ENCODE measurements around the gene GREB1. TPM values are rescaled to one million over a fixed set of nuclear protein-coding genes. Genes with fewer than 3 reads are reported as not detected.

GREB1 gene
- total RNA-seq, 1 donor from 2014 or later: 0.25 TPM

- no peak for DNase-seq (ENCODE audit: low read depth)
Measured at GRCh38 chr2:11611251-11611650, 77.4 kb downstream of the GREB1 start.

DNA sequence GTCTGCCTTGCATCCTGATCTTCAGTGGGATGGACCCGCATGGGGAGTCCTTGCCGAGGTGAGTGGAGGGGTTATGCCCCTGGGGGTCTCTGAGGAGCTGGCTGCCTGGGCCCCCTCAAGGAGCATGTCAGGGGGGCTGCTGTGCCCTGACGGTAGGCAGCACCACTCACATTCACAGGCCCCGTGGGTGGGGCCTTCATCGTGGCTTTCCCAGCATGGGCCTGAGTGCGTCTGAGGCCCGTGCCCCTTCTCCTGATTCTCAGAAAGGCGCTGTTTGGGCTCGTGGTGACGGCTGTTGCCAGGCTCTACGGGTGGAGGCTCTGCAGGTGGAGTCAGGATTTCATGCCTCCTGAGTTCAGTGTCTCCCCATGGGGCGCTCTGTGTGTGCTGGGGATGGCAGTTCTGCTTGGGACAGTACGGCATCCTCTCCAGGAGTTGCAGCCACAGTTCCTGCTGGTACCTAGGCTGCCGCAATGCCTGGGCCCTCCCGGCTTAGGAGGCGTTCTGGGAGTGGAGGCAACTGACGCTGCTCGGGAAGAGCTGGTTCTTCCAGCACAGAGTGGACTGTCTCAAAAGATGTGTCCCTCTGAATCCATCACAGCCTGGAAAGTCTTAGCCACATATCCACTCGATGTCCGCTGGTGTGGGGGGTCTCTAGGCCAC is 78.8 kb downstream of the GREB1 start:
- no peak for DNase-seq (ENCODE audit: low read depth)

DNA sequence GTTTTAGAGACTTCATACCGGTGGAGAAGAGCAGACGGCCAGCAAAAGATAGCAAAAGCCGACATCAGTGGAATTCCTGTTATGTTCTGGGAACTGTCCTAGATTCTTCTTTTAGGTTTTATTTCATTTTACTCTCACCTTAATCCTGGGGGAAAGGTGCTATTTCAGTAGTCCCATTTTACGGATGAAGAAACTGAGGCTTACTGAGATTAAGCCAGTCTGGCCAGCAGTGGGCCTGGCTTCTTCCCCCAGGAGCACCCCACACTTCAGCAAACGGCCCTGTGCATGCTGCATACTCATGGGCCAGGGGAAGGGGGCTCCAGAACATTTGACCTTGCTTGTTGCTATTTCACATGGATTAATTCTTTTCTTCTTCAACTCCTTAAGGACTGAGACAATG is 79.5 kb downstream of the GREB1 start:
- DNase-seq (ENCODE audit: low read depth): no peak

DNA sequence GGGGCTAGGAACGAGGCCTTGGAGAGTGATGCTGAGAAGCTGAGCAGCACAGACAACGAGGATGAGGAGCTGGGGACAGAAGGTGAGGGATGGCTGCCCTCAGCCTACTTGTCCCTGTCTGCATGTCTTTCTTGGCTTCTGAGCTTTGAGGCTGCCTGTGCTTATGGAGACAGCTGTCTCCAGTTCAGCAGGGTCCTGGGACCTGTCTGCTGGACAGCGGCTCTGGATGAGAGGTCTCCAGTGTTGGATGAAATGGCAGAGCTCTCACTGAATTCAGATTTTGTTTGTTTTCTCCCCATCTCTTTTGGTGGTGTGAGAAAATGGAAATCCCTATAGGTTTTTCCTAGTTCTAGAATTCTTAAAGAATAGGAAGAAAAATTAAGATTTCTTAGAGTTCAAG is 81.4 kb downstream of the GREB1 start:
- no peak for DNase-seq (ENCODE audit: low read depth)

DNA sequence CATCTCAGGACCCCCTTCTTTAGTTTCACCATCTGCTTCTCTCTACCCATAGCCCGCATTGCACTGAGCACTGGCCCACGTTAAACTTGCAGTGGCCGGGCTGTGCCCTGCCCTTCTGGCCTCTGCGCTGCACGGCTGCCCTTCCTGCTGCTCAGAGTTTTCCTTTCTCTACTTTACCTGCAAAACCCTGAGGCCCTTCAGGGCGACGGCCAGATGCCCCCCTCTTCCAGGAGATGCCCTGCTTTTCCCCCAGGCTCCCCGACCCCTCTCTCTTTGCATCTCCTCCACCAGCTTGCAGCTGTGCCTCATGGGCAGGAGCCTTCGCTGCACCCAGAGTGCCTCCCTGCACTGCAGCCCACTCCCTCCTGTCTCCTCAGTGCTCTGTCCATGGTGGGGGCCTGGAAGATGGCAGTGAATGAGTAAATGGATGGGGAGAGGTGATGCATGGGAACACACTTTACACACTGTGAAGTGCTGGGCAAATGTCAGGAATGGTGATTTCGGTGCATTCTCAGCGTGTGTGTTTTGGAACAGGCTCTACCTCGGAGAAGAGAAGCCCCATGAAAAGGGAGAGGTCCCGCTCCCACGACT is 82.3 kb downstream of the GREB1 start:
- DNase-seq (ENCODE audit: low read depth): no peak

- DNase-seq (ENCODE audit: low read depth): no peak
Measured at GRCh38 chr2:11616851-11617415, 83.1 kb downstream of the GREB1 start.

DNA sequence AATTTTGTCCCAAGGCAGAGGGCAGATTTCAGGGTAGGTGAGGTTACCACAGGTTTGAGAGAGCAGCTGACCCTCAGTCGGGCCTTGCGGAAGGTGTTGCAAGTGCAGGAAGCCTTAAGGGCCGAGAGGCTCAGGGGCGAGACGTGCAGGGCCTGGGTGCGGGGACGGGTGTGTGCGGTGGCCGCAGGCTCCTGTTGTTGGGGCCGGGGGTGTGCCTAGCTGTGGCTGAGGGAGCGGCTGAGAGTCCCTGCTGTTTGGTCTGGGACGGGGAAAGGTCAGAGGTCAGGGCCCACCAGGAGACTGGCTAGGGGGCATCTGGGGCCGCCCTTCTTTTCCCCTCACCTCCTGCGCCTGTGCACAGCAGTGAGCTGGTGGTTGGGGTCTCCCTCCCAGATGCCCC is 83.7 kb downstream of the GREB1 start:
- no peak for DNase-seq (ENCODE audit: low read depth)

DNA sequence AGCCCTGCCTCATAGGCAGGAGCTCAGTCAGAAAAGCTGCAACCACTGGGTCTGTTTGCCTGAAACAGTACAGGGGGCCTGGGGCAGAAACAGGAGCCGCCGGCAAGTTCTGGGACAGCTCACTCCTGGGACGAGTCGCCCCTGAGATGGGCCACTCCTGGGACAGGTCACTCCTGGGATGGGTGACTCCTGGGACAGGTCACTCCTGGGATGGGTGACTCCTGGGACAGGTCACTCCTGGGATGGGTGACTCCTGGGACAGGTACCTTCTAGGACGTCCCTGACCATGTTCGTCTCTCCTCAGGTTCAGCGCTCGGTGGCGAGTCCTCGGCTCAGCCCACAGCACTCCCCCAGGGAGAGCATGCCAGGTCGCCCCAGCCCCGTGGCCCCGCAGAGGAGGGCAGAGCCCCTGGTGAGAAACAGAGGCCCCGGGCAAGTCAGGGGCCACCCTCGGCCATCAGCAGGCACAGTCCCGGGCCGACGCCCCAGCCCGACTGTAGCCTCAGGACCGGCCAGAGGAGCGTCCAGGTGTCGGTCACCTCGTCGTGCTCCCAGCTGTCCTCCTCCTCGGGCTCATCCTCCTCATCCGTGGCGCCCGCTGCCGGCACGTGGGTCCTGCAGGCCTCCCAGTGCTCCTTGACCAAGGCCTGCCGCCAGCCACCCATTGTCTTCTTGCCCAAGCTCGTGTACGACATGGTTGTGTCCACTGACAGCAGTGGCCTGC is 84.3 kb downstream of the GREB1 start:
- no peak for DNase-seq (ENCODE audit: low read depth)

- no peak for DNase-seq (ENCODE audit: low read depth)
Measured at GRCh38 chr2:11618708-11619062, 84.8 kb downstream of the GREB1 start.

DNA sequence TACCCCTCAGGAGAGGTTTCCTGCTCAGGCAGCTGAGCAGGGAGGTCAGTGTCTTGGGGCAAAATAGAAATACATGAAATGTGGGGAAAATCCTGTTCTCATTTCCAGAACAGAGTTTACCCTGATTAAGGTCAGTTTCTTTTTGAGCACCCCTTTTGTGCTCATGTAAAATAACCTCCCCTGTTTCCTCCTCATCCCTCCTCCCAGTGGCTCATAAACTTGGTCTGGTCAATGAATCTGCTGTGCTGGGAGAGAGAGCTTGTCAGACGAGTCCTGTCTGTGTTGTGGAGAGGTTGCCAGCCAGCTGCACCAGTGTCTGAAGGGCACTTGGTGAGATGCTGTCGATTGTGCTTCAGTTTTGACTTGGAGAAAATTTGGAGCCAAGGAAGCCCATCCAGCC is 87.6 kb downstream of the GREB1 start:
- no peak for DNase-seq (ENCODE audit: low read depth)

- DNase-seq (ENCODE audit: low read depth): no peak
Measured at GRCh38 chr2:11622611-11623010, 88.8 kb downstream of the GREB1 start.

GRCh38 chr2:11624893-11625292 is 91.0 kb downstream of the GREB1 start:
- no peak for DNase-seq (ENCODE audit: low read depth)

DNA sequence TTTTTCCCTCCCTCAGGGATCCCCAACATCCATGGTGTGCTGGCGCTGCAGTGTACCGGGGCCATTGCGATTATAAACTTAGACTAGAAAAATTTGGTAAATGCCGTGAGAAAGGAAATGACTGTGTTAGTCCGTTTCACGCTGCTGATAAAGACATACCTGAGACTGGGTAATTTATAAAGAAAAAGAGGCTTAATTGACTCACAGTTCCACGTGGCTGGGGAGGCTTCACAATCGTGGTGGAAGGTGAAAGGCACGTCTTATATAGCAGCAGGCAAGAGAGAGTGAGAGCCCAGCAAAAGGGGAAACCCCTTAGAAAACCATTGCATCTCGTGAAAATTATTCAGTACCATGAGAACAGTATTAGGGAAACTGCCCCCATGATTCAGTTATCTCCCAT is 91.8 kb downstream of the GREB1 start:
- DNase-seq (ENCODE audit: low read depth): no peak

DNA sequence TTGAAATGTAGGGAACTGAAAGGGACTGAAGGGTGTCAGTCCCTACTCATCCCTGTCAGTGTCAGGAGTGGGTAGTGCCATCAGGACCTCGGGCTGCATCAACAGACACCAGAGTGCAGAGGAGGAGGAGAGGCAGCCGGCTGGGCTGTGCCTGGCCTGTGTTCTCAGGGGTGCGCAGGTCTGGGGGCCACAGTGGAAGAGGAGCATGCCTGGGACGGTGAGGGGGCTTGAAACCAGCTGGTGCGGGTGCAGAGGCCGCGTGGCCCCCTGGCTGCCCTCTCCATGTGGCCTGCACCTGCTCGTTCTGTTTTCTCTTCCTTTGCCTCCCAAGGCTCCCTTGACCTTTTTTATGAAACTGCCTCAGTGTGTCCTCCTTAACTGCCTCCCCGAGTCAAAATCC is 94.8 kb downstream of the GREB1 start:
- no peak for DNase-seq (ENCODE audit: low read depth)

- no peak for DNase-seq (ENCODE audit: low read depth)
Measured at GRCh38 chr2:11629215-11629614, 95.4 kb downstream of the GREB1 start.

- no peak for DNase-seq (ENCODE audit: low read depth)
Measured at GRCh38 chr2:11629851-11630250, 96.0 kb downstream of the GREB1 start.

DNA sequence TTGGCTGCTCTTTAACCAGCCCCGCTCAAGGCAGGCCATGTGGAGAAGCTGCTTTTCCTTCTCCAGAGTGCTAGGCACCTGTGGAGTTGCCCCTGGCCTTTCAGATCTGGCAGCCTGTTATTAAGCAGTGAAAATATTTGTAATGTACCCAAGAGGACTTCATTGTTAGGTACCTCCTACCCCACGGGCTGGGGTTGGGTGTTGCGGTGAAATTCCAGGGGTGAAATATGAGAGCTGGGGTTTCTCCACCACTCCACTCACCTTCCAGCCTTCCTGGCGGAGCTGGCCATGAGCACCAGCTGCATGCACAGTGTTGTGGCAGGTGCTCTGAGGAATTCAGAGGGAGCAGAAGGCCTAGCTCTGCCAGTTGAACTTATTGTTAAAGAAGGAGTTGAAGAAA is 97.0 kb downstream of the GREB1 start:
- DNase-seq (ENCODE audit: low read depth): no peak

- no peak for DNase-seq (ENCODE audit: low read depth)
Measured at GRCh38 chr2:11631462-11631861, 97.6 kb downstream of the GREB1 start.

- no peak for DNase-seq (ENCODE audit: low read depth)
Measured at GRCh38 chr2:11633923-11634478, 100.2 kb downstream of the GREB1 start.

DNA sequence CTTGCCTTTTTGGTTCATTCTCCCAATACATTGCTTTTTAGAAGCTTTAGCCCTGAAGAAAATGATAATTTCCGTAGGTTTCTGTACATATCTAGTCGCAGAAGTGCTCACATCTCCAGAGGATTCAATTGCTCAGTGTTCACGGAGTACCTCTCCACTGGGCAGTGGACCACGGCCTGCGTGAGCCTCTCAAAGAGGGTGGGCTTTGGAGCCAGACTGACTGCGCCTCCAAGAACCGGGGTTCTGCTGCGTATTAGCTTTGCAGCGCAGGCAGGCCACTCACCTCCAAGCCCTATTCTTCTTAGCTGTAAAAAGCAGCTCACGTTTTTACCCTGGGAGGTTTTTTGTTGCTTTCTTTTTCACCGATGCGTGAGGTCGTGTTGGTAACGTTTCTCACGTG is 100.7 kb downstream of the GREB1 start:
- no peak for DNase-seq (ENCODE audit: low read depth)

DNA sequence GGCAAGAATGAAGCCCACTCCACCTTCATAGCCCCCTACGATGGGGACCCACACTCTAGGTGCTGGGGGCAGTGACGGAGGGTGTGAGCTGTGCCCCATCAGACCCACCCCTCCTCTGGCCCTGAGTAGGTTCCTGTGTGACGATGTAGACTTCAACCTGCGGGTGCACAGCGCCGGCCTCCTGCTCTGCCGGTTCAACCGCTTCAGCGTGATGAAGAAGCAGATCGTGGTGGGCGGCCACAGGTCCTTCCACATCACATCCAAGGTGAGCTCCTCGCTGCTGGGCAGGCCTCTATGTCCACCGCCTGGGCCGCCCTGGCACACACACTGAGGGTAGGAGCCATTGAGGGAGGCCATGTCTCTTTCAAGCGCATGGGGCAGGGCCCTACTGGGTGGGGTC is 101.3 kb downstream of the GREB1 start:
- no peak for DNase-seq (ENCODE audit: low read depth)

DNA sequence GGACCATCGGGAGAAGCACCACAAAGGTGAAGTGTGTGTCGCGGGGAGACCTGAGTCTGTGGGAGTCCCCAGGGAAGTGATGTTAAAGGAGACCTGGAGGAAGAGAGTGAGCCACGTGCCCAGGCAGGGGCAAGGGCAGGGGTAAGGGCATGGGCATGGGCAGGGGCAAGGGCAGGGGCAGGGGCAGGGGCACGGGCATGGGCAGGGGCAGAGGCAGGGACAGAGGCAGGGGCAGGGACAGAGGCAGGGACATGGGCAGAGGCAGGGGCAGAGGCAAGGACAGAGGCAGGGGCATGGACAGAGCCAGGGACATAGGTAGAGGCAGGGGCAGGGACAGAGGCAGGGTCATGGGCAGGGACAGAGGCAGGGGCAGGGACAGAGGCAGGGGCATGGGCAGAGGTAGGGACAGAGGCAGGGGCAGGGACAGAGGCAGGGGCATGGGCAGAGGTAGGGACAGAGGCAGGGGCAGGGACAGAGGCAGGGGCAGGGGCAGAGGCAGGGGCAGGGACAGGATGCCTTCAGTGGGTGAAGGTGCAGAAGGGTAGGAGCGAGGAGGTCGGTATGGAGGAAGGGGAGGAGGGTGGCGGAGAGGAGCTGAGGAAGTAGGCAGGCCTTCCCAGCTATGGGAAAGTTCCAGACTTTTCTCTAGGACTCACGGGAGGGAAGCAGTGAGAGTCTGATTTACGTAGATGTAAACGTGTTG is 102.9 kb downstream of the GREB1 start:
- no peak for DNase-seq (ENCODE audit: low read depth)

All from renal cortical epithelial cell (primary cell).